Choroid plexus epithelial cell (primary cell): ENCODE measurements around the gene CYP2R1.

Source experiments
- DNase-seq: peaks from one replicate; pipeline ENCODE4 v3.0.0-alpha.2; 2010; ENCODE audit warnings: low read depth
- H3K4me3 ChIP-seq: 2 replicates; pipeline ENCODE4 v1.5.1; 2011; ENCODE audit warnings: low read depth, mild to moderate bottlenecking, control low read depth, low read length, moderate library complexity
- TF ChIP-seq, protein P1 (sequence below): conservative IDR thresholded peaks from 2 replicates; pipeline ENCODE4 v1.5.1; 2011; ENCODE audit warnings: low read depth, mild to moderate bottlenecking, control low read depth, inconsistent platforms, low read length, moderate library complexity

CYP2R1 gene

DNA sequence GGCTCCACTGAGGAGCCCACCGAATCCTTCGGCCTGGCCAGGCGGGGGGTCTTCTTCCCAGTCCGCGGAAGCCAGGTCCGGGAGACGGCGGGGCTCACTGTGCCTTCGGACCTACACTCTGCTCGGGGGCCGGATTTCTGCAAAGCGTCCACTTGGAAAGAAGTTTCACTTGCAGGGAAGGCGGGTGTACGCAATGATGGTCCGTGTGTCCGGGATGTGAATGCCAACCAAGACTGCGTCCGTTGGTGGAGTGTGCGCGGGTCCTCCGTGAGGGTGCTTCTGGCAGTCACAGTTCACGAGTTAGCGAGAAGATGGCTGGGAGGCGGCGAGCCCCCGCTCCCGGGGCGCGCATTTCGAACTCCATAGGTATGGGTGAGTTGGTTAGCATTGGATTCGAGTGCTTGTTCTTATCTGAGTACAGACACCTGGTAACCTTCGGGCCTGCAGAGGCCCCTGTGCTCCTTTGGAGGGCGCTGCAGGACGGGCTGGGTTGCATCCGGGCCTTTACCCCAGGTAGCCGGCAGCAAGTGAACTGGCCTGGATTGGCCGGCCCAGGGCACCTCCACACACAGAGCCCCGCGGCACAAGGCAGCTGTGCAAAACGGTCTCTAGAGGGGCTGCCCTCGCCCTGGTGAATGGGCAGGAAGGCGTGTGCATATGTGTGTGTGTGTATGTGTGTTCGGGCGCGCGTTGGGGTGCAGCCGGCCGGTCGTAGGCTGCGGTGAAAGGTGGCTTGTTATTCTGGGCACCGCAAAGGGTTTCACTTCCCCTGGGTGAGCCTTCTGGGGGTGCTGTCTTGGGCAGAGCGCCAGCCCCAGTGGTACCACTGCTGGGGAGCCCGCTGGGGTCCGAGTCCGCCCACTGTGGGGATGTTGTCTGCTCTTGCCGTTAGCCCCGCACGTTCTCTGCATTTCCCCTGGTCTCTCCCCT, 13.3 kb upstream of the CYP2R1 start:
- TF ChIP-seq, protein P1, sequence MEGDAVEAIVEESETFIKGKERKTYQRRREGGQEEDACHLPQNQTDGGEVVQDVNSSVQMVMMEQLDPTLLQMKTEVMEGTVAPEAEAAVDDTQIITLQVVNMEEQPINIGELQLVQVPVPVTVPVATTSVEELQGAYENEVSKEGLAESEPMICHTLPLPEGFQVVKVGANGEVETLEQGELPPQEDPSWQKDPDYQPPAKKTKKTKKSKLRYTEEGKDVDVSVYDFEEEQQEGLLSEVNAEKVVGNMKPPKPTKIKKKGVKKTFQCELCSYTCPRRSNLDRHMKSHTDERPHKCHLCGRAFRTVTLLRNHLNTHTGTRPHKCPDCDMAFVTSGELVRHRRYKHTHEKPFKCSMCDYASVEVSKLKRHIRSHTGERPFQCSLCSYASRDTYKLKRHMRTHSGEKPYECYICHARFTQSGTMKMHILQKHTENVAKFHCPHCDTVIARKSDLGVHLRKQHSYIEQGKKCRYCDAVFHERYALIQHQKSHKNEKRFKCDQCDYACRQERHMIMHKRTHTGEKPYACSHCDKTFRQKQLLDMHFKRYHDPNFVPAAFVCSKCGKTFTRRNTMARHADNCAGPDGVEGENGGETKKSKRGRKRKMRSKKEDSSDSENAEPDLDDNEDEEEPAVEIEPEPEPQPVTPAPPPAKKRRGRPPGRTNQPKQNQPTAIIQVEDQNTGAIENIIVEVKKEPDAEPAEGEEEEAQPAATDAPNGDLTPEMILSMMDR, result peak; percentile 62
- H3K4me3 ChIP-seq, result peak overlapping the region; percentile 63
- DNase-seq, result peak; percentile 55

DNA sequence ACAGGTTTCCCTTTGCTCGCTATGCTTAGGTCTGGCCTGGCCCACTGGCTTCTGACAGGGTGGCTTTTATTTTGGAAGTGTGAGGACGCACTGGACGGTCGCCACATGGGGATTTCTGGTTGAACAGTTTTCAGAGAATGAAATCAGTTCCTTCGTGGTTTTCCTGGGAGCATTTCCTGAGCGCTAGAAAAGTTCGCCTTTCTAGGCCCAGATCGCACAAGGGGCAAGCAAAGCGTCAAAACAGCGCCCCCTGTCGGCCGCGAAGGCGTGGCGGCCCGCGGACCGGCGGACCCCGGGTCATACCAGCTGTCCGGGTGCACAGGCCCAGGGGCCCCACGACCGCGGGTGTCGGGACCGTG, 12.7 kb upstream of the CYP2R1 start:
- peak; percentile 65 for DNase-seq
- TF ChIP-seq, protein P1, result peak; percentile 74
- peak overlapping the region; percentile 63 for H3K4me3 ChIP-seq

DNA sequence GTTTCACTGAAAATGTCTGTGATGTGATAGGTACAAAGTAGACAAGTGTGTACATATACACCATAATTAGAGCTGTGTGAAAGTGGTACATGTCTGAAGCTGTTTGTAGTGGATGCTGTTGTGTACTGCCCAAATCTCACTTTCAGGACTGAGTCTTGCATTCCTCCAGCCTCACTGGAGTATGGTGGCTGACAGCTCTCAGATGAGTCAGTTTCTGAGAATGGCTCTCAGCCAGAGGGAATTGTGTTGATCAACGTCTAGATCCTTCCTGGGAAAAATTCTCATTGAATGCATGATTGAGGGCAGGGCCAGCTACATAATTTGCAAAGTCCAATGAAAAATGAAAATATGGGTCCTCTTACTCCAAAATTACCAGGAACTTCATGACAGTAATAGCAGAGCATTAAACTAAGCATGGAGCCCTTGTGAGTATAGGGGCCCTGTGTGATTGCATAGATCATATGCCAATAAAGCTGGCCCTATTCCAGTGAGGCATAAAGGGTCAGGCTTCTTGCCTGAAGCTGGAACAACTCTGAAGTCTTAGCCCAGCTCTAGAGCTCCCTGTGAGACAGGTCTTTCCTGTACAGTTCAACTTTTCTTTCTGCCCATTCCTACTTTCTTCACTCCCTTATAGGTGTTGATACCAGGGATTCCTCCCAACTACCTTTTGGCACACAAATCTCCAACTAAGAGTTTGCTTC, 10.8 kb upstream of the CYP2R1 start:
- TF ChIP-seq, protein P1, result no peak
- DNase-seq, result peak; percentile 71
- H3K4me3 ChIP-seq, result no peak overlapping the region

DNA sequence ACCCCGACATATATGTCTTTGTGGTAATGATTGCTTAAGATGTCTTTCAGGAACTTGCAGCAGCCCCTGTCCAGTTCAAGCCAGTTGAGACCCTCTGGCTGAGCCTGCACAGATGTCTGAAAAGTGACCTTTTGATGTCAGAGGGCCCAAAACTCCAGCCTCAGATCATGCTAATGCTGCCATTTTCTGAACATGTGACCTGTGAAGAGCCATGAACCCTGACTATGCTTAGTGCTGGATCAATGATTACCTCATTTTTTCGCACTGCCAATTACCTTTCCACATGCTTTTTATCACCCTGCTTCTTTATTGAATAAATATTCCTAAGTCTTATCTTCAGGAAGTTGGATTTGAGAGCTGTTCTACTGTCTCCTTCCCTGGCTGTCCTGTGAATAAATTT, 6.9 kb upstream of the CYP2R1 start:
- DNase-seq, result no peak
- H3K4me3 ChIP-seq, result no peak overlapping the region
- TF ChIP-seq, protein P1, result no peak

DNA sequence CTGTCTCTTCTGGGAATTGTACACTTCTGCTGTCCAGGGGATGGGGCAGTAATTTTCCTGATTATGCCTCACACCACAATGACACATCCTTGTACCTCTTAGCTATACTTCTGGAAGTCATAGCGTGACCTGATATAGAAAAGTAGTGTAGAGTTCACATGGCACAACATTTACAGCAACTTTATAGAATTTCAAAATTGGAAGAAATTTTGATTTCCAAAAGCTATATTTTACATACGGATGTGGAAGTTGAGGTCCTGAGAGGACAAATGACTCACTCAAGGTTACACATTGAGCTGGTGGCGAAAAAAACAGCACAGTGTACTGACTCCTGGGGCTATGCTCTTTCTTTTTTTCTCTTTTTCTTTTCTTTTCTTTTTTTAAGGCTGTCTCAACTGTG, 6.3 kb upstream of the CYP2R1 start:
- DNase-seq, result no peak
- TF ChIP-seq, protein P1, result no peak
- H3K4me3 ChIP-seq, result no peak overlapping the region

DNA sequence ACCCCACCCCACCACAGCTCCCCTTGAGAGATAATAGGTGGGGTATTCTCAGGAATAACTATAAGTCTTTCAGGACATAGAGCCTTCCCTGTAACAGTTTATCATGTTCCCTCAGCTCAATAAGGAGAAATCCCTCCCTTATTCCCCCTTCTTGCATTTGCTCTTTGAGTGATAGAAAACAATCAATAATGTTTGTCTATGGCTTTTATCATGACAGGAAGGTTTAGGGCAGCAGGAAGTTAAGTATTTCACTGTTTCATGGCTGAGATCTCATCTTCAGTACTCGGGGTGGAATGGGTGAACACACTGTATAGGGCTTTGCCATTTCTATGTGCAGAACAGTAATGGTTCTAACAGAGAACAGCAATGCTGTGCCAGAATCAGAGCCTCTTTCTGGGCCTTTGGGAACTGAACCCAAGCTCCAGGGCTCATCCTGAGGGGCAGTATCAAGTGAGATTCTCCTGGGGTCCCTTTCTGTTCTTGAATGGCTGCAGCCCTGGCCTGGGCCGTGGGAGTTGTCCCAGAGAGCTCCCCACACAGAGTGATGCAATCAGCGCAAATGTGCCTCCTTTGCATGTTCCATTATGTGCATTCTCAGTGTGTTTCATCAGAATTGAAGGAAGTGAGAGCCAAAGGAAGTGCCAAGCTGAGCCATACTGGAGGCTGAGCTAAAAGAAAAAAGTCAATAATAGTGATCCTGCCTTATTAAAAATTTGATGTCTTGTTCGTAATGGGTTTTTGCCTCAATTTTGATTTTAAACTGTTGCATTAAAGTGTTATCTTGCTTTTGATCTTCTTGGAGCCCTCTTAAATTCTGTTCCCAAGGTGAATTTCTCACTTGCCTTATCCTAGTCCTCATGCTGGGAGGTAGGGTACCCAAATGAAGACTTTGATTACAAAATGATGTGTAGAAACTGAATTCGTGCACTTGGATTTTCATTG, 2.9 kb upstream of the CYP2R1 start:
- H3K4me3 ChIP-seq, result no peak overlapping the region
- TF ChIP-seq, protein P1, result no peak
- DNase-seq, result peak; percentile 73
